Stomach (tissue), 4 donors: ENCODE measurements around the gene RERE.

Experiments used
- CTCF ChIP-seq, 7 experiments: fragments of 450-650 bp in 4 of 7; fragments of 200-600 bp in 3 of 7; sonication (generic) in 3 of 7; IDR thresholded peaks; one replicate each; pipeline ENCODE4 v1.5.1; 2016 to 2019; ENCODE audit warnings: antibody characterized with exemption in 7 of 7, control low read depth in 2 of 7, mild to moderate bottlenecking in 1 of 7
- EP300 ChIP-seq: sonication (generic); formaldehyde crosslinking; IDR thresholded peaks from one replicate; pipeline ENCODE4 v1.6.1; 2017; ENCODE audit warnings: antibody characterized with exemption
- POLR2A ChIP-seq, 4 donors: fragments of 450-650 bp; IDR thresholded peaks; one replicate each; pipeline ENCODE4 v1.6.1; 2016; ENCODE audit warnings: antibody characterized with exemption in 4 of 4, control low read depth in 2 of 4, mild to moderate bottlenecking in 1 of 4, moderate library complexity in 1 of 4

- TF ChIP-seq CTCF (IDR thresholded peaks at IDR 0.05) (no peak), POLR2A (IDR thresholded peaks at IDR 0.05) (no peak), EP300 (no peak)
Measured at GRCh38 chr1:8602471-8603219, 214.8 kb downstream of the RERE start.
